Endodermal cell (in vitro differentiated cells): ENCODE measurements around the gene PC. TPM values are rescaled to one million over a fixed set of nuclear protein-coding genes. Genes with fewer than 3 reads are reported as not detected.

Experiments
- DNase-seq: peaks from one replicate; pipeline ENCODE4 v3.0.0-alpha.2; 2017
- H3K27ac ChIP-seq: 2 replicates; pipeline ENCODE4 v1.5.1; 2013; ENCODE audit warnings: mild to moderate bottlenecking, low read depth, low read length, moderate library complexity
- H3K27me3 ChIP-seq: 2 replicates; pipeline ENCODE4 v1.6.1; 2013; ENCODE audit warnings: mild to moderate bottlenecking, low read length, moderate library complexity; ENCODE audit not compliant: insufficient read depth, control insufficient read depth, poor library complexity, severe bottlenecking
- H3K36me3 ChIP-seq: 2 replicates; pipeline ENCODE4 v1.7.0; 2013; ENCODE audit warnings: mild to moderate bottlenecking, low read length, moderate library complexity; ENCODE audit not compliant: control insufficient read depth, insufficient read depth
- H3K4me1 ChIP-seq: one replicate; pipeline ENCODE4 v1.7.0; 2013; ENCODE audit warnings: low read length; ENCODE audit not compliant: control insufficient read depth, insufficient read depth
- H3K4me3 ChIP-seq: 2 replicates; pipeline ENCODE4 v1.5.1; 2013; ENCODE audit warnings: mild to moderate bottlenecking, low read length, moderate library complexity
- H3K9ac ChIP-seq: 2 replicates; pipeline ENCODE4 v1.6.1; 2013; ENCODE audit warnings: mild to moderate bottlenecking, low read length, moderate library complexity; ENCODE audit not compliant: poor library complexity, severe bottlenecking; ENCODE audit errors: extremely low read depth
- H3K9me3 ChIP-seq: 2 replicates; pipeline ENCODE4 v1.6.1; 2013; ENCODE audit warnings: mild to moderate bottlenecking, low read length, moderate library complexity; ENCODE audit not compliant: control insufficient read depth
- H3K27ac Mint-ChIP-seq: 2 replicates; pipeline ENCODE4 v1.8.0; 2020; ENCODE audit warnings: mixed read lengths
- H3K27me3 Mint-ChIP-seq: 2 replicates; pipeline ENCODE4 v1.8.0; 2021; ENCODE audit warnings: mild to moderate bottlenecking, mixed read lengths; ENCODE audit not compliant: insufficient read depth
- H3K36me3 Mint-ChIP-seq: 2 replicates; pipeline ENCODE4 v1.8.0; 2020; ENCODE audit warnings: low read depth, mixed read lengths
- H3K4me1 Mint-ChIP-seq: 2 replicates; pipeline ENCODE4 v1.8.0; 2020; ENCODE audit warnings: mixed read lengths
- H3K4me3 Mint-ChIP-seq: 2 replicates; pipeline ENCODE4 v1.8.0; 2020; ENCODE audit warnings: mild to moderate bottlenecking, moderate library complexity, mixed read lengths
- H3K9me3 Mint-ChIP-seq: 2 replicates; pipeline ENCODE4 v1.8.0; 2020; ENCODE audit warnings: mild to moderate bottlenecking, mixed read lengths
- CTCF ChIP-seq: fragments of 200-600 bp; sonication (generic); conservative IDR thresholded peaks from 2 replicates; pipeline ENCODE4 v1.5.0; 2021; ENCODE audit warnings: antibody characterized with exemption, mild to moderate bottlenecking
- WGBS, 2 experiments: methylation state at CpG; one replicate each; pipeline versions ENCODE4 v1.1.5 to v1.1.7; 2013; ENCODE audit warnings: missing lambda C conversion rate in 2 of 2, mixed read lengths in 1 of 2; ENCODE audit not compliant: insufficient coverage in 1 of 2, insufficient read length in 1 of 2; 5-methylcytosine and 5-hydroxymethylcytosine counted together
- total RNA-seq, 2 donors: library from RNA; stranded (reverse); fragmentation: NEBNext Ultra II Directional in 1 of 2; extraction: Animal tissue kit (Norgen Biotek cat#: 25700) in 1 of 2; gene quantifications; 2 replicates in 1 of 2; 3 replicates in 1 of 2; pipeline ENCODE4 v1.2.1, GENCODE V29; 2021

Gene PC
- total RNA-seq, 2 donors from 2014 or later: 21.9 to 24.4 TPM

GRCh38 chr11:66906061-66906733 is 52.0 kb downstream of the PC start:
- DNase-seq: peak; percentile 77
- H3K27ac Mint-ChIP-seq: peak overlapping the region; percentile 72
- Histone ChIP-seq H3K27ac (no peak overlapping the region), H3K36me3 (no peaks in the 10 kb centered on the region), H3K4me3 (no peak overlapping the region), H3K27me3 (no peaks in the 10 kb centered on the region), H3K9me3 (no peaks in the 10 kb centered on the region), H3K4me1 (peaks cover 9% of the 10 kb centered on the region), H3K9ac (no peak overlapping the region)
- no peak for TF ChIP-seq CTCF
- WGBS, 2 experiments: 63 to 68% methylated on average over 10 to 14 of the region's 14 CpGs
- no peaks in the 10 kb centered on the region for H3K9me3 Mint-ChIP-seq
- no peaks in the 10 kb centered on the region for H3K27me3 Mint-ChIP-seq
- H3K4me3 Mint-ChIP-seq: no peak overlapping the region
- peaks cover 27% of the 10 kb centered on the region for H3K4me1 Mint-ChIP-seq
- no peaks in the 10 kb centered on the region for H3K36me3 Mint-ChIP-seq

- Histone ChIP-seq H3K27me3 (no peaks in the 10 kb centered on the region), H3K36me3 (no peaks in the 10 kb centered on the region), H3K9ac (no peak overlapping the region), H3K4me1 (peaks cover 9% of the 10 kb centered on the region), H3K4me3 (no peak overlapping the region), H3K27ac (no peak overlapping the region), H3K9me3 (no peaks in the 10 kb centered on the region)
- WGBS, 2 experiments: 80 to 93% methylated on average over 1 to 4 of the region's 4 CpGs
- no peak for DNase-seq
- no peak overlapping the region for H3K4me3 Mint-ChIP-seq
- no peak overlapping the region for H3K27ac Mint-ChIP-seq
- no peaks in the 10 kb centered on the region for H3K9me3 Mint-ChIP-seq
- no peak for TF ChIP-seq CTCF
- H3K27me3 Mint-ChIP-seq: no peaks in the 10 kb centered on the region
- no peaks in the 10 kb centered on the region for H3K36me3 Mint-ChIP-seq
- peaks cover 27% of the 10 kb centered on the region for H3K4me1 Mint-ChIP-seq
Observed at GRCh38 chr11:66905631-66906030, 52.6 kb downstream of the PC start.

GRCh38 chr11:66904981-66905521 is 53.1 kb downstream of the PC start:
- Mint-ChIP-seq H3K4me3 (no peak overlapping the region), H3K36me3 (no peaks in the 10 kb centered on the region), H3K27me3 (no peaks in the 10 kb centered on the region), H3K4me1 (peaks cover 27% of the 10 kb centered on the region), H3K27ac (no peak overlapping the region), H3K9me3 (no peaks in the 10 kb centered on the region)
- no peaks in the 10 kb centered on the region for H3K9me3 ChIP-seq
- H3K9ac ChIP-seq: no peak overlapping the region
- H3K27ac ChIP-seq: no peak overlapping the region
- no peak for DNase-seq
- H3K4me1 ChIP-seq: peaks cover 9% of the 10 kb centered on the region
- H3K27me3 ChIP-seq: no peaks in the 10 kb centered on the region
- H3K36me3 ChIP-seq: no peaks in the 10 kb centered on the region
- WGBS, 2 experiments: 92% methylated on average over 6 to 8 of the region's 8 CpGs
- no peak overlapping the region for H3K4me3 ChIP-seq
- no peak for TF ChIP-seq CTCF
